ENCODE data around the gene CAMTA1. TPM values are rescaled to one million over a fixed set of nuclear protein-coding genes. Genes with fewer than 3 reads are reported as not detected.

CAMTA1 gene
- total RNA-seq, 2 donors from 2014 or later = 76.6 to 85.8 TPM

DNA sequence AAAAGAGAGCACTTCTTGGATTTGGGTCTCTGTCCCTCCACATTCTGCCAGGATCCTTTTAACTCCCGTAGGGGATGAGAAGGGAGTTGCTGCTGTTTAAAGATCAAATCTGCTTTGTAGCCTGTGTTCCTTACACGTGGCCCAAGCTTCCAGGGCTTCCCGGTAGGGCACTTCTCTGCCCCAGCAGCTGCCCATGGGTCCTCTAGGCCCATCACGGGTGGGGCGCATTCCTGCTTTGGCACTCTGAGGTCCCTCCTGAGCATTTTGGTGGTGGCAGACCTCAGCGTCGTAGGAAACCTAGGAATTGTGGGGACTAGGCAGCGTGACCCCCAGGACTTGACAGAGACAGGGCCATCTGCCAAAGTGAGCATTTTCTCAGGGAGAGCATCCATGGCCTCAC, 565.5 kb downstream of the CAMTA1 start:
- intact Hi-C loops (cut with DNase I, micrococcal nuclease) = no loop called here
- no peak for ATAC-seq
- no peak for DNase-seq

DNA sequence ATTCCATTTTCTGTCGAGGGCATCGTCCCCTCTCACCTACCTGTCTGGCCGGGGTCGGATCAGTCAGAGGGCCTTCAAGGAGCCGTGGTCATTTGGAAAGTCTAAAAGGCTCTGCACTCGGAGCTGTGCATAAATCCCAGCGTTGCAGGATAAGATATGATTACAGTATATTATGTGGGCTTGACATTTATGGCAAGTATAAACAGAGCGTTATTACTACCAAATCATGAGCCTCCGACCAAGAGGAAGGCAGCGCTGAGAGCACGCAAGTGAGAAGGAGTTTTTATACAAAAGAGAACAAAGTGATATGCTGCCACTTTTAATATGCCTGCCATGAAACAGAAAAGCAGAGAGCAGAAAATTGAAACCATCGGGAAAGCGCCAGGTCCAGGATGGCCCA, 566.4 kb downstream of the CAMTA1 start:
- no peak for DNase-seq
- intact Hi-C loops (cut with DNase I, micrococcal nuclease) = no loop called here

GRCh38 chr1:7352364-7352763, 567.1 kb downstream of the CAMTA1 start:
- DNase-seq (no peak), ATAC-seq (no peak)
- intact Hi-C loops (cut with DNase I, micrococcal nuclease) = no loop called here

More for the DNA sequence above, 566.4 kb downstream of the CAMTA1 start:
- no peak for ATAC-seq

GRCh38 chr1:7352974-7353373, 567.7 kb downstream of the CAMTA1 start:
- intact Hi-C loops (cut with DNase I, micrococcal nuclease) = no loop called here
- DNase-seq (no peak), ATAC-seq (peak; percentile 67)

- ATAC-seq = no peak
- no peak for DNase-seq
- intact Hi-C loops (cut with DNase I, micrococcal nuclease) = no loop called here
These were observed 570.4 kb downstream of the CAMTA1 start for GRCh38 chr1:7355646-7356045.

DNA sequence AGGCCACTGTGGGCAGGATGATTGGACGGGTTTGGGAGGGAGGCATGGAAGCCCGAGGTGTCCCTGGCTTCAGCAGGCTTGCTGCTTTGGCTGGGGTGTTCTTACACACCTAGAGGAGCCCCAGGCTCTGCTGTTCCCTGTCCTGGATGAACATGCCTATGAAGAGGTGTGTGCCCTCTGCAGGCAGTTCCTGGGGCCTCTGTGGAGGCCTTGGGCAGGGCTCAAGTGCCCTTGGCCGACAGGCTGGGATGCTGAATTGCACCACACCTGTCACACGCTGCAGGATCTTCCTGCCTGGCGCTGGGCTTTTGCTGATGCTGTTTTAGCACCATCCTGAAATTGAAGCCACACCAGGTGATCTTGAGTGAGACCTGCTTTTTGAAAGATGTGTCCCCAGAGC, 570.8 kb downstream of the CAMTA1 start:
- intact Hi-C loops (cut with DNase I, micrococcal nuclease) = no loop called here
- ATAC-seq (peak; percentile 78), DNase-seq (peak in 1 of 2 donors; percentile 23)

- DNase-seq (no peak), ATAC-seq (no peak)
- intact Hi-C loops (cut with DNase I, micrococcal nuclease) = no loop called here
These were observed 573.2 kb downstream of the CAMTA1 start for GRCh38 chr1:7358425-7358824.

GRCh38 chr1:7360526-7360925, 575.3 kb downstream of the CAMTA1 start:
- intact Hi-C loops (cut with DNase I, micrococcal nuclease) = no loop called here
- ATAC-seq = no peak
- no peak for DNase-seq

DNA sequence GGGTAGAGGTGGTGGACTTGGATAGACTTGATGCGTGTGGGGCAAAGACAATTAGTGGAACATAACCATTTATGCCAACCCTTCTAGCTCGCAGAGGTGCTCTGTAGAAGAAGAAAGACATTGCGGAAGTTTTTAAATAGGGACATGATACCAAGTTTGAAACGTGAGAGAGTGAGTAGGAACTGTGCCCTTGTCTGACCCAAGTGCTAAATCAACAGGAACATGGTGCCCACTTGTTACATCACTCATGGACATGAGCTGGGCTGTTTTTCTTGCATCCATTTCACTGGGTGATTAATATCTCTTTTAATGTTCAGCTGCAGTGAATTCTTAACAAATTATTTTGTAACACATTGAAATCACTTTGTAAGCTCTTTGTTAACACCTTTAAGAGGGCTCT, 577.7 kb downstream of the CAMTA1 start:
- no peak for ATAC-seq
- no peak for DNase-seq
- intact Hi-C loops (cut with DNase I, micrococcal nuclease) = no loop called here

GRCh38 chr1:7363450-7363849, 578.2 kb downstream of the CAMTA1 start:
- ATAC-seq (no peak), DNase-seq (no peak)
- intact Hi-C loops (cut with DNase I, micrococcal nuclease) = no loop called here

GRCh38 chr1:7365706-7366105, 580.5 kb downstream of the CAMTA1 start:
- DNase-seq = no peak
- intact Hi-C loops (cut with DNase I, micrococcal nuclease) = no loop called here
- ATAC-seq = no peak

DNA sequence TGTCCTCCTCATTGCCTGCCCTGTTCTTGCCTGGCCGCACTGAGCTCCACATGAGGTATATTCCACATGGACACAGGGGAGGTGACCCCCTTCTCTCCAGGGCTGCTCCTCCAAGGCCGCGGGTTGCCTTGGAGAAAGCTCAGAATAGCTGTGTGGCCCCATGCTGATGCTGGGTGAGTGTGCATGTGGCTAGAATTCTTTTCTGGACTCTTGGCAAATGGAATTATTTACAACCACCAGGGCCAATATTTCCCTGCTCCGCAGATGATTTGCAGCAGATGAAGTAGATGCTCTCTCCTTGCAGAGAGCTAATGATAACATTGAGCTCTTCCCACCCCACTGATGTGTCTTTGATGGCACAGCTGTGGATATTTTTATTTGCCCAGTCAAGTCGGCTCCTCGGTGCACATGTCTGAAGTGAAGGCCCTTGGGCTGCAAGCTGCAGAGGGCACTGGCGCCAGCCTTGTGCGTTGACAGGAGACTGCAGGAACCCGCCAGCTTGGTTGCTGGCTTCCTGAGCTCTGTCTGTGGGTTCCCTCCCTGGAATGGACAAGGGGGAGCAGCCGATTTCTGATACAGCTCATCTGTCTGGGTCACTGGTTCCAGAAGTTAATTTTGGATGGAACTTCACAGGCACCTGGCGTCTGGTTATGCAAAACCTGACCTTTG, 581.2 kb downstream of the CAMTA1 start:
- intact Hi-C loops (cut with DNase I, micrococcal nuclease) = no loop called here
- DNase-seq = no peak
- ATAC-seq = peak; percentile 4

- ATAC-seq = peak; percentile 100
- DNase-seq = peak; percentile 71 to 79
- intact Hi-C loops (cut with DNase I, micrococcal nuclease) = no loop called here
These were observed 581.9 kb downstream of the CAMTA1 start for GRCh38 chr1:7366955-7367665.

- ATAC-seq (no peak), DNase-seq (no peak)
- intact Hi-C loops (cut with DNase I, micrococcal nuclease) = no loop called here
These were observed 584.6 kb downstream of the CAMTA1 start for GRCh38 chr1:7369866-7370265.

GRCh38 chr1:7371926-7372325, 586.7 kb downstream of the CAMTA1 start:
- ATAC-seq (no peak), DNase-seq (no peak)
- intact Hi-C loops (cut with DNase I, micrococcal nuclease) = no loop called here

- intact Hi-C loops (cut with DNase I, micrococcal nuclease) = no loop called here
- DNase-seq (no peak), ATAC-seq (no peak)
These were observed 587.3 kb downstream of the CAMTA1 start for GRCh38 chr1:7372477-7373120.

GRCh38 chr1:7373251-7373650, 588.0 kb downstream of the CAMTA1 start:
- intact Hi-C loops (cut with DNase I, micrococcal nuclease) = no loop called here
- ATAC-seq = no peak
- DNase-seq = no peak

GRCh38 chr1:7373876-7374562, 588.8 kb downstream of the CAMTA1 start:
- intact Hi-C loops (cut with DNase I, micrococcal nuclease) = no loop called here
- DNase-seq = no peak
- ATAC-seq = no peak

GRCh38 chr1:7374563-7375160, 589.4 kb downstream of the CAMTA1 start:
- ATAC-seq (no peak), DNase-seq (no peak)
- intact Hi-C loops (cut with DNase I, micrococcal nuclease) = no loop called here
